HK-2 (cell line): Measurements from ENCODE around the gene LILRA1.
"Not testable (repeated sequence)": the region's sequence is repeated elsewhere in the genome, so short reads cannot be mapped to it uniquely, and the experiment has no call there.

ENCODE experiments used
- DNase-seq: peaks from one replicate; pipeline ENCODE4 v3.0.0-alpha.2; 2018; ENCODE audit not compliant: unreplicated experiment

Gene LILRA1

DNA sequence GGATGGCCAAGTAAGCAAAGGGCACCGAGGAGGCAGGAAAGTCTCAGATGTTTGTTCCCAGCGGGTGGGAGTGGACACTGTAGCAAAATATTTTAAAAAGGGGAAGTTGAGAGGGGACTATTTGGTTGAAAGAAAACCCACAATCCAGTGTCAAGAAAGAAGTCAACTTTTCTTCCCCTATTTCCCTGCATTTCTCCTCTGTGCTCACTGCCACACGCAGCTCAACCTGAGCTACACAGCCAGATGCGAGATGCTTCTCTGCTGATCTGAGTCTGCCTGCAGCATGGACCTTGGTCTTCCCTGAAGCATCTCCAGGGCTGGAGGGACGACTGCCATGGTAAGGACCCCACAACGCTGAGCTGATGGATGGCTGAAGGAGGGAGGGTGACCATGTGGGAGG is at the start of gene LILRA1:
TSS of gene LILRA1 (plus strand) at position 188 of the 400 bp plus-strand sequence. CDS start 613 bp downstream, outside the sequence.
- not testable (repeated sequence) for DNase-seq

DNA sequence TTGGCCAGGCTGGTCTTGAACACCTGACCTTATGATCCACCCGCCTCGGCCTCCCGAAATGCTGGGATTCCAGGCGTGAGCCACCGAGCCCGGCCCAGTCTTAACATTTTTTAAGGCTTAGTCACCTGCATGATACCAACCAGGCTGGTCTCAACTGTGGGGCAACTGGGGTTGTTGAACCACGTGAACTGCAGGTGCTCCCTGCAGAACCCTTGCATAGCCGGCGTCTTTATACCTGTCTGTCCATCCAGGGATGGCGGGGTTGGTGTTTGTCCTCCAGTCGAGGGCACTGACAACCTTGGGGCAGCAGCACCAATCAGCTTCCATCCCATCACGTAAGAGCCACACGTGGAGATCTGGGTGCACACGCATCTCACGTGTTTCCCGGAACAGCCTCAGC is 44.6 kb upstream of the LILRA1 start:
- no peak for DNase-seq

DNA sequence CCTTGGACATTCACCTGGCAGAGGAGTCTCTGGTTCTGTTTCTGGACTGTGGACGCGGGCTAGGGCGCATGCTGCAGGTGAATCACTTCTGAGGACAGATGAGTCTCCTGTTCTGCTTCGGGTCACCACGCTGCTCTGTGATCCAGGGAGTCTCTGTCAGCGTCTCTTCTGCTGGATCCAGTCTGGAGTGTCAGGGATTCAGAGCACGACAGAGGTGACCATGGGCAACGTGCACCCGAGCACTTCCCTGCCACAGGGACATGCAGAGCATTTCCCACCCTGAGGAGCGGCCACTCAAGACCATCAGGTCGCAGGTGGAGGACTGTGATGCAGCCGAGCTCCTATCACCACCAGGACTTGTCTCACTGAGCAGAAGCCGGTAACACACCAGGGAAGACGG is 44.2 kb upstream of the LILRA1 start:
- DNase-seq: no peak

DNA sequence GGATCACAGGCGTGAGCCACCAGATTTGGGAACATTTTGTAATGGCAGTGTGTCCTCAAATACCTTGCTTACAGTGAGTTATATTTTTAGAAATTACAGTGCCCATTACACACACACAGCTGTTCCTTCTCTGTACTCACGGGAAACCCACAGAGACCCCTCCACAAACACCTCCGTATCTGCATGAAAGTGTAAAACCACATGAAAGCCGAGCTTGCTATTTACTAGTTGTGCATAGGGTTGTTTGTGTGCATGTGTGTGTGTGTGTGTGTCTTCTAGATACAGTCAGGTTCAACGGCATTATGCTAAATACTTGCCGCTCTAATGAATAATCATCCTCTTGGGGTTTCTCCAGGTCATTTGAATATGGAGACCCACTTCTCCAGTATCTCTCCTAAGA is 42.1 kb upstream of the LILRA1 start:
- DNase-seq: no peak

DNA sequence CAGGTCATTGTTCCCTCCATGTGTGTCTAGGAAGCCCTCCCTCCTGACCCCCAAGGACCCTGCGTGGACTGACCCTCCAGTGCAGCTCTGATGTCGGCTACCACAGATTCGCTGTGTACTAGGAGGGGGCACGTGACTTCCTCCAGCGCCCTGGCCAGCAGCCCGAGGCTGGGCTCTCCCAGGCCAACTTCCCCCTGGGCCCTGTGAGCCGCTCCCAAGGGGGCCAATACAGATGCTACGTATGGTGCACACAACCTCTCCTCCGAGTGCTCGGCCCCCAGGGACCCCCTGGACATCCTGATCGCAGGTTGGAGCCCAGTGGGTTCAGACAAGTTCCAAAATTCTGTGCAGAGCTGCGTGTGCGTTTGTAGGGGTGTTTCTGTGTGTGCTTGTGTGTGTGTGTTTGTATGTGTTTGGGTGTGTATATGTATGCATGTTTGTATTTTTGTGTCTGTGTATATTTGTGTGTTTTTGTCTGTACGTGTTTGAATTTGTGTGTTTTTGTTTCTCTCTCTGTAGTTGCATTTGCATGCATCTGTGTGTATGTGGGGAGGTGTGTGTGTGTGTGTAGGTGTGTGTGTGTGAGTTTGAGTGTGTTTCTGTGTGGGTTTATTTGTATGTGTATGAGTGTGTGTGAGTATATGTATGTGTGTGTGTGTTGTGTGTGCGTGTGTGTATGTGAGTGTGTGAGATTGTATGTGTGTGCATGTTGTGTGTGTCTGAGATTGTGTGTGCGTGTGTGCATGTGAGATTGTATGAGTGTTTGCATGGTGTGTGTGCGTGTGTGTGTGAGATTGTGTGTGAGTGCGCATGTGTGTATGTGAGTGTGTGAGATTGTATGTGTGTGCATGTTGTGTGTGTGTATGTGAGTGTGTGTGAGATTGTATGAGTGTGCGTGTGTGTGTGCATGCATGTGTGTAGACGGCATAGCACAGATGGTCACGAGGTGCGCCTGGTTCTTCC is 41.2 kb upstream of the LILRA1 start:
- DNase-seq: no peak

DNA sequence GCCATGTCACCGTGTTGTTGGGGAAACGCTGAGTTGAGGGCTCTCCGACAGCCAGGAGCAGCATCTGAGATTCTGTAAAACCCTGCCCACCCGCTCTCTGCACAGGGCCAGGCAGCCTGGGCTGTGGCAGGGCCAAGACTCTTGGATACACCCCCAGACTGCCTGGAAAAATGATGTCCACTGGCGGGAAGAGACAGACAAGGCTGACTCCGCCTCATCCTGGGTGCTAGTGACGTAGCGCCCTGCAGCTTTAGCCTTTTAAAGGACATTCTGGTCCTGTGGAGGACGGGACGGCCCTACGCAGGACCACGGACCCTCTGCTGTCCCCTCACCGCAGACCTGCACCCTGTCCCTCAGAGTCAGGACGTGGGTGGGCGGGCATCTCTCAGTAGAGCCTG is 40.5 kb upstream of the LILRA1 start:
- DNase-seq: no peak

DNA sequence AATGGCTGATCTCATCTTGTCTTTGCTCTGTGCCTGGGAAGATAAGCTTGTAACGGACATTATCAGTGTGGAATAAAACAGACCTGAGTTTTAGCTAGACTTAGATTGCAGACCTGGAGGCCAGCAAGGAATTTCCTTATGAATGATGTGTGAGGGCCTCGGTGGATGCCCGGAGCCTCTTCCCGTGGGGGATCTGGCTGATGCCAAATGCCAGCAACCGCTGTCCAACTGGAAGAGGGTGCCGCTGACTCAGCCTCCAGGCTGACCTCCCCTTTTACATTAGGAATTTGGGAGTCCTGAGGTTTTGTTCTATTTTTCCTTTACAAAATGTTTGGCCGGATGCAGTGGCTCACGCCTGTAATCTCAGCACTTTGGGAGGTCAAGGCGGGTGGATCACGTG is 39.4 kb upstream of the LILRA1 start:
- DNase-seq: no peak

DNA sequence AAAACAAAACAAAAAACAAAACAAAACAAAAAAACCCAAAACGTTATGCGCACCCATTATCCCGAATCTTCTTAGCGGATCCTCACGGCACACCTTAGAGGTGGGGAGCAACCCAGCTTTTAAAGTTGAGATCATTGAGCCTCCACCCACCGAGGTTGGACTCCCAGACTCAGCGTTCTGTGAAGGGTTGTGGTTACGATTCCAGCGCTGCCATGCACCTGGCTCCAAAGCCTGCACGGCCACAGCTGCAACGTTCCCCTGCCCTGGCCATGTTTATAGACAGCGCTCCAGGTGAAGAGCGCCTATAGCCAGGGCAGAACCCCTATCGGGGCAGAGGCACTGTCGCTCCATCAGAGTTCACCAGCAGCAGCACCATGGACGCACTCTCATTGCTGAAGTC is 38.5 kb upstream of the LILRA1 start:
- DNase-seq: no peak

DNA sequence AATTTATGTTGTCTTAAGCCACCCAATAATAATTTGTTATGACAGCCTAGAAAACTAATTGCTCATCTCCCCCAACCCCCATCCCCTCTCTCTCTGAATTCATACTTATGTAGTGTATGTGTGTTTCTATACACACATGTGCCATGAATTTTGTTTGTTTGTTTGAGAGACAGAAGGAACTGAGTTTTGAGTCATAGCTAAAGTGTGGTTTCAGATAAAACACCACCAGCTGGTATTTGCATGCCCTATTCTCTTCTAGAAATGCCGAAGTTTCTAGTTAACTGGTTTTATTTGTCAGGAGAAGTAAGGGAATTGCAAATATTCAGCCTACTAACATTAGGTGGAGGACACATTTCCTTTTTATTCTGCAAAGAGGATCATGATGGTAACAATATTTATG is 37.2 kb upstream of the LILRA1 start:
- no peak for DNase-seq

DNA sequence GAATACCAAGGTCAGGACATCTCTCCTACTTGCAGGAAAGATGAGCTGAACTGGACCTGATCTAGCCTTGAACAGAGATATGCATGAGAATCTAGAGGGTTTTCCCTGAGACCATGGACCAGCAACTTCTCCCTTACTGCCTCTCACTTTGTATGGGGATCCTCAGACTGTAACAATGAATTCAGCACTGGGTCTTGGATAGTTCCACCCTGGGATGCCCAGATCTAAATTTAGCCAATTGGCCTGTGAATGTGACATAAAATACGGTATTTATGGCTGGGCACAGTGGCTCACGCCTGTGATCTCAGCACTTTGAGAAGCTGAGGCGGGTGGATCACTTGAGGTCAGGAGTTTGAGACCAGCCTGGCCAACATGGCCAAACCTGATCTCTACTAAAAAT is 35.1 kb upstream of the LILRA1 start:
- DNase-seq: no peak

DNA sequence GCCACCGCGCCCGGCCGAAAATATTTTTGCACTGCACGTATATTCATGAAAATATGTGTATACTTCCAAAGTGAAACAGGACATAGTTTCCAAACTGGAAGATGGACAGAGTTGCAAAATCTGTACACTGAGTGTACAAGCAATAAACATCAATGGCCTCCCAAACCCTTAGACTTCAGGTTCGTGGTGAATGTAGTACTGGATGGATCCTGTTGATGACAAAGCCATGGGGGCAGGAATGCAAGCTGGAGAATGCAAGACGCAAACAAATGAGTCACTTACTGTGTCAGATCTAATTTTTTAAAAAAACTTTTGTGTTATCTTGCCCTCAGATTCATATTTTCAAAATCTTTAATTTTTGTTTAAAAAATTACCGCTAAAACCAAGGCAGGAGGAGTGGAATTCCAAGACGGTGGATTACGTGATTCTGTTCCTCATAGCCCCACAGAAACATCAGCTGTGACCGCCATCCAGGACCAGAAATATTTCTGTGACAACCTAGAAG is 32.5 kb upstream of the LILRA1 start:
- DNase-seq: no peak

DNA sequence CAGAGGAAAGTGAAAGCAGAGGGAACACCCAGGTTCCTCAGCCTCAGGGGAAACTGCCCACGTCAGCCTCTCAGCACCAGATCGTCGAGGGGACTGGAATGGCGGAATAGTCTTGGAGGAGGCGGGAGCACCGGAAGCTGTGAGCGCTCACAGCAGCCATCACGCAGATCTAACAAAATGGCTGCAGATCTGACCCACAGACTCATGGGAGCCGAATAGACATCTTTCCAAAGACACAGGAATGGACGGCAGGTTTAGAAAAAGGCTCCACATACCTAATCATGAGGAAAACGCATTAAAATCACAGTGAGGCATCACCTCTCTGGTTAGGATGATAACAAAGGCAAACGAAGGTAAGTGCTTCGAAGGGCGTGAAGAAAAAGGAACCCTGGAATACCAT is 31.6 kb upstream of the LILRA1 start:
- DNase-seq: no peak

DNA sequence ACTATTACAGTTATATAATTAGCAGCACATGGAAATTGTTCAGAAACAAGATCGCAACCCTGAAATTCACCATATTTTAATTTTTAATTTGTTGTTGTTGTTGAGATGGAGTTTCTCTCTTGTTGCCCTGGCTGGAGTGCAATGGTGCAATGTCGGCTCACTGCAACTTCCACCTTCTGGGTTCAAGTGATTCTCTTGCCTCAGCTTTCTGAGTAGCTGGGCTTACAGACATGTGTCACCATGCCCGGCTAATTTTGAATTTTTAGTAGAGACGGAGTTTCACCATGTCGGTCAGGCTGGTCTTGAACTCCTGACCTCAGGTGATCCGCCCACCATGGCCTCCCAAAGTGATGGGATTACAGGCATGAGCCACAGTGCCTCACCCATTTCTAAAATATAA is 30.2 kb upstream of the LILRA1 start:
- DNase-seq: not testable (repeated sequence)

DNA sequence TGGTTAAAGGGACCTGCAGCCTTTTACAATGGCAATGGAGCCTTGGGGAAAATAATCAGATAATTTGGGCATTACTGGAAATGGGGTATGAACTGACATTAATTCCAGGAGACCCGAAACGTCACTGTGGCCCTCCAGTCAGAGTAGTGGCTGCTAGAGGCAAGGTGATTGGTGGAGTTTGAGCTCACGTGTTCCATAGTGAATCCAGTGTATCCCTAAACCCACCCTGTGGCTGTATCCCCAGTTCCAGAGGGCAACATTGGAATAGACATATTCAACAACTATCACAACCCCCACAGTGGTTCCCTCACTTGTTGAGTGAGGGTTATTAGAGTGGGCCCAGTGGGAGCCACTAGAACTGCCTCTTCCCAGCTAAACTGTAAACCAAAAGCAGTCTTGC is 23.1 kb upstream of the LILRA1 start:
- no peak for DNase-seq

DNA sequence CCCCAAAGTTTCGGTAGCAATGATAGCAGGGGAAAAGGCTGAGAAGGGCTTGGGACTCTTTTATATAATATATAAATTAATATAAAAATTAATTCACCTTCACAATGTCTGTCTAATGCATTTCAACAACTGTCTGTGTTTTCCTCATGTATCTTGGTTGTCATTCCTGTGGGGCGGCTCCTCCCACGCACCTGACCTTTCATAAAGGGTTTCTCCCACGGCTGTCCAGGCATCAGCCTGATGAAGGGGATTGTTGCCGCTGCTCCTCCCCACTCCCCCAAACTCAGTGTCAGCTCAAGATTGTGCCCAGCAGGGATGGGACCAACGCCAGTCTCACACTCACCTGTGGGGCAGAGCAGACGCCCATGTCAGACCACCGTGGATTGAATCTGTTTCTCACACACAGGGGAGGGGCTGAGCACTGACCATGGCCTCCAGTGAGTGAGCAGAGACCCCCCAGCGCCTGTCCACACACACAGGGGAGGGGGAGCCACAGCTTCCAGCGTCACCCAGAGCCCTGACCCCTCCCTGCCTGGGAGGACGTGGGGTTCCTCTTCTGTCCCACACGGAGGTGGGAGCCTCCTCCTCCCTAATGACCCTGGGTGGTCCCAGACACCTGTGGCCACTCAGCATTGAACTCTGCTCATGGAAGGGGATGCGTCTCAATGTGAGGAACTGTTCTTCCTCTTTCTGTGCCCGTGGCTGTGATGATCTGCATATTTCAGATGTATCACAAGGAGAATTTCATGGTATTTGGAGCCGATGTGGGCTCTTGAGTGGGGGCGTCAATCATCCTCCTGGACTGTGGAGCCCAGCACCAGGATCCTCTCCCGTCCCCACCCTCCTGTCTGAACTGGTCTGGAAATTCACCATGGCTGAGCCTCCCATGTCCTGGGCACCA is 21.5 kb upstream of the LILRA1 start:
- DNase-seq: not testable (repeated sequence)

DNA sequence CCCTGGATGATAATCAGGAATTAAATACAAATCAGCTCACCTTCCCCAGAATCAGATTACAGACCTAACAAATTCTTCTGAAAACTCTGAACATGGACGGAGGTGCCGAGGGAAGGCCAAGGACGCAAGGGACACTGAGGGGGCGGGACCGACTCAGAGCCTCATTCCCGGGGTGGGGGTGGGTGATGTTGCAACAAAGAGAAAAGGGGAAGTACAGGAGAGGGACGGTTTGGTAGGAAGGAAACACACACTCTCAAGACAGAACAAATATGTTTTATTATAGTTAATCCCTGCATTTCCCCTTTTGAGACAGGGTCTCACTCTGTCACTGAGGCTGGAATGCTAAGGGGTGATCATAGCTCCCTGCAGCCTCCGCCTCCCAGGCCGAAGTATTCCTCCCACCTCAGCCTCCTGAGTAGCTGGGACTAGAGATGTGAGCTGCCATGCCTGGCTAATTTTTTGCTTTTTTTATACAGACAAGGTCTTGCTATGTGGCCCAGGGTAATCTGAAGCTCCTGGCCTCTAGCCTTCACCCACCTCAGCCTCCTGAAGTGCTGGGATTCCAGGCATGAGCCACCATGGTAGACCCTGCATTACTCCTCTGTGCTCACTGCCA is 20.6 kb upstream of the LILRA1 start:
- no peak for DNase-seq

DNA sequence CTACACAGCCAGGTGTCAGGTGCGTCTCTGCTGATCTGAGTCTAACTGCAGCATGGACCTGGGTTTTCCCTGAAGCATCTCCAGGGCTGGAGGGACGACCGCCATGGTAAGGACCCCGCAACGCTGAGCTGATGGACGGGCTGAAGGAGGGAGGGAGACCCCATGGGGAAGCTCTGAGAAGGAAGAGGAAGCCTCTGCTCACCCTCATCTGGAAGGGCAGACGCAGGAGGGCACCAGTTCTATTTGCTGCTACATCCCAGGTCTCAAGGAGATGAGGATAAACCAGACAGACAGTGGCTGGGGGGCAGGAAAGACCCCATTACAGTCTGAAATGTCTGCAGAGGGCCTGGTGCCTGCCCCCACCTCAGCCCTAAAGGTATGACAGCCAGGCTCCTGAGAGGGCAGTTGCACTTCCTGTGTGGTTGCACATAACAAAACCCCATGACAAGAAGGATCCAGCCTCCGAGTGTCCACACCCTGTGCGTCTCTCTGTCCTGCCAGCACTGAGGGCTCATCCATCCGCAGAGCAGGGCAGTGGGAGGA is 20.0 kb upstream of the LILRA1 start, which contains the start of gene LILRA2:
TSS of gene LILRA2 (plus strand) at position 461 of the 543 bp plus-strand sequence. CDS start 89 bp downstream, outside the sequence.
- no peak for DNase-seq

DNA sequence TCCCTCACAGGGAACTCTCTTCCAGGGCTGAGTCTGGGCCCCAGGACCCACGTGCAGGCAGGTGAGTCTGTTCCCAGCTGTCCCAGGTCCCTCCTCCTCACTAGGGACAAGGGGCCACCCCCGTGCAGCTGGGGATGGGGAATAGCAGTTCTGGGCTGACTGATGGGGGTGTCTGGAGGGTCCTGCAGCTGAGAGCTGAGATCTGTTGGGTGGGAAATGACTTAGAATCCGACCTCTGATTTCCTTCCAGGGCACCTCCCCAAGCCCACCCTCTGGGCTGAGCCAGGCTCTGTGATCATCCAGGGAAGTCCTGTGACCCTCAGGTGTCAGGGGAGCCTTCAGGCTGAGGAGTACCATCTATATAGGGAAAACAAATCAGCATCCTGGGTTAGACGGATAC is 19.4 kb upstream of the LILRA1 start:
- no peak for DNase-seq

DNA sequence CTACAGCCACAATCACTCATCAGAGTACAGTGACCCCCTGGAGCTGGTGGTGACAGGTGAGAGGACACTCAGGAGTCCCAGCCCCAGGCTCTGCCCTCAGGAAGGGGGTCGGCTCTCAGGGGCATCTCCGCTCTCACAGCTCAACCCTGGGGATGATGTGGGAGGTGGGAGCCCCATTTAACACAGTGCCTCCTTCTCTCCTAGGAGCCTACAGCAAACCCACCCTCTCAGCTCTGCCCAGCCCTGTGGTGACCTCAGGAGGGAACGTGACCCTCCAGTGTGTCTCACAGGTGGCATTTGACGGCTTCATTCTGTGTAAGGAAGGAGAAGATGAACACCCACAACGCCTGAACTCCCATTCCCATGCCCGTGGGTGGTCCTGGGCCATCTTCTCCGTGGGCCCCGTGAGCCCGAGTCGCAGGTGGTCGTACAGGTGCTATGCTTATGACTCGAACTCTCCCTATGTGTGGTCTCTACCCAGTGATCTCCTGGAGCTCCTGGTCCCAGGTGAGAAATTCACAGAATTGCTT is 18.8 kb upstream of the LILRA1 start:
- no peak for DNase-seq

DNA sequence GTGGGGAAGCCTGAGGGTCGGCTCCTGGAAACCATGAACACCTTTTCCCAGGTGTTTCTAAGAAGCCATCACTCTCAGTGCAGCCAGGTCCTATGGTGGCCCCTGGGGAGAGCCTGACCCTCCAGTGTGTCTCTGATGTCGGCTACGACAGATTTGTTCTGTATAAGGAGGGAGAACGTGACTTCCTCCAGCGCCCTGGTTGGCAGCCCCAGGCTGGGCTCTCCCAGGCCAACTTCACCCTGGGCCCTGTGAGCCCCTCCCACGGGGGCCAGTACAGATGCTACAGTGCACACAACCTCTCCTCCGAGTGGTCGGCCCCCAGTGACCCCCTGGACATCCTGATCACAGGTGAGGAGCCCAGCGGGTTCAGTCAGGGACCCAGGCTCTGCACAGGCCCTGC is 18.2 kb upstream of the LILRA1 start:
- not testable (repeated sequence) for DNase-seq

DNA sequence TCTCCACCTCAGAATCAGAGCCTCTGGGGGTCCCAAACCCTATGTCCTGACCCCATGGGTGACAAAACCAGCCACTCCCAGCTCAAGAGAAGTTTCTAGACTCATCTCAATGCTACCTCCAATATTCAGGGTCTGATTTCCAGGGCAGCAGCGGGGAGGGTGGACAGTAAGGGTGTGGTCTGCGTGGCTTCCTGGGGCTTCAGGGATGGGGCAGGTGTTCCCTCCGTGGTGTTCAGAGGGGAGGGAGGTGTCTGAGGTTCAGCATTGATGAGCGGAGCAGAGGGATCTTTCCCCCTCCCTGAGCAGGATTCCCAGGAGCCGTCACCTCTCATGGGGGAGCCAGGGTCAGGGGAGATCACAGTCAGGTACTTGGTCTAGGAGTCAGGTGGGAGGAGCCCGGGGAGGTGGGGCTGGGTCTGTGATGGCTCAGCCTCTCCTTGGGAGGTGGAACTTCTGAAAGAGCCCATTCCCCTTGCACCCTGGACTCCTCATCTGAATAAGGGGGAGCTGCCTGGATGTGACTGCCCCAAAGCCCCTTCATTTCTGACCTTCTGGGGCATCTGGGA is 16.9 kb upstream of the LILRA1 start:
- no peak for DNase-seq
